Stomach (tissue), 4 donors: ENCODE measurements around the gene RAP2A.

Experiments used
- EP300 ChIP-seq: sonication (generic); formaldehyde crosslinking; IDR thresholded peaks from one replicate; pipeline ENCODE4 v1.6.1; 2017; ENCODE audit warnings: antibody characterized with exemption
- POLR2A ChIP-seq, 4 donors: fragments of 450-650 bp; IDR thresholded peaks; one replicate each; pipeline ENCODE4 v1.6.1; 2016; ENCODE audit warnings: antibody characterized with exemption in 4 of 4, control low read depth in 2 of 4, mild to moderate bottlenecking in 1 of 4, moderate library complexity in 1 of 4
- TF ChIP-seq, protein P1 (sequence below), 7 experiments: fragments of 450-650 bp in 4 of 7; fragments of 200-600 bp in 3 of 7; sonication (generic) in 3 of 7; IDR thresholded peaks; one replicate each; pipeline ENCODE4 v1.5.1; 2016 to 2019; ENCODE audit warnings: antibody characterized with exemption in 7 of 7, control low read depth in 2 of 7, mild to moderate bottlenecking in 1 of 7

DNA sequence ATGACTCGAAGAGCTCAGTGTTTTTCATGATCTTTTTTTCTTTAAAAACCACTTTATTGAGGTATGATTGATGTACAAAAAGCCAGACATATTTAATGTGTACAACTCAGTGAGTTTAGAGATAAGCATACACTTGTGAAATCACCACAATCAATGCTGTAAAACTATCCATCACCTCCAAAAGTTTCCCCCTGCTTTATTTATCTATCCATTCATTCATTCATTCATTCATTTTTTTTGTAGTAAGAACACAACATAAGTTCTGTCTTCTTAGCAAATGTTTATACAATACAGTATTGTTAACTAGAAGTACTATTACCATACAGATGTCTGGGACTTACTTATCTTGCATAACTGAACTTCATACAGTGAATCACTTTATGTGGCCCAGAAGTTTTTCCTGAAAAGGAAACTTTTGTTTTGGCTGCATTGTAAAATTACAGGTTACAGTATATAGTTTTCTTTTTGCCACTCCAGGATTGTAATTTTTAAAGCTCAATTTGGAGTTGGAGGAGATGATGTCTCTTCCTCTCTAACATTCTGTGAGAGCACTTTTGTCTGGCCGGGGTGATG lies 6.7 kb downstream of the RAP2A start:
- no peak for TF ChIP-seq POLR2A (IDR thresholded peaks at IDR 0.05)
- TF ChIP-seq, protein P1, sequence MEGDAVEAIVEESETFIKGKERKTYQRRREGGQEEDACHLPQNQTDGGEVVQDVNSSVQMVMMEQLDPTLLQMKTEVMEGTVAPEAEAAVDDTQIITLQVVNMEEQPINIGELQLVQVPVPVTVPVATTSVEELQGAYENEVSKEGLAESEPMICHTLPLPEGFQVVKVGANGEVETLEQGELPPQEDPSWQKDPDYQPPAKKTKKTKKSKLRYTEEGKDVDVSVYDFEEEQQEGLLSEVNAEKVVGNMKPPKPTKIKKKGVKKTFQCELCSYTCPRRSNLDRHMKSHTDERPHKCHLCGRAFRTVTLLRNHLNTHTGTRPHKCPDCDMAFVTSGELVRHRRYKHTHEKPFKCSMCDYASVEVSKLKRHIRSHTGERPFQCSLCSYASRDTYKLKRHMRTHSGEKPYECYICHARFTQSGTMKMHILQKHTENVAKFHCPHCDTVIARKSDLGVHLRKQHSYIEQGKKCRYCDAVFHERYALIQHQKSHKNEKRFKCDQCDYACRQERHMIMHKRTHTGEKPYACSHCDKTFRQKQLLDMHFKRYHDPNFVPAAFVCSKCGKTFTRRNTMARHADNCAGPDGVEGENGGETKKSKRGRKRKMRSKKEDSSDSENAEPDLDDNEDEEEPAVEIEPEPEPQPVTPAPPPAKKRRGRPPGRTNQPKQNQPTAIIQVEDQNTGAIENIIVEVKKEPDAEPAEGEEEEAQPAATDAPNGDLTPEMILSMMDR (IDR thresholded peaks at IDR 0.05): no peak
- TF ChIP-seq EP300: no peak
